Suprapubic skin (tissue), 4 donors: ENCODE measurements around the gene TMEM178B.

Source experiments
- EP300 ChIP-seq: sonication (generic); formaldehyde crosslinking; IDR thresholded peaks from one replicate; pipeline ENCODE4 v1.6.1; 2017; ENCODE audit warnings: antibody characterized with exemption
- POLR2A ChIP-seq, 2 donors: fragments of 450-650 bp; IDR thresholded peaks; one replicate each; pipeline ENCODE4 v1.6.1; 2017; ENCODE audit warnings: antibody characterized with exemption in 2 of 2, mild to moderate bottlenecking in 2 of 2, moderate library complexity in 2 of 2
- POLR2AphosphoS5 ChIP-seq, 3 donors: sonication (generic); formaldehyde crosslinking; IDR thresholded peaks; one replicate each; pipeline ENCODE4 v1.6.1; 2017; ENCODE audit warnings: antibody characterized with exemption in 3 of 3
- TF ChIP-seq, protein P1 (sequence below), 2 donors: fragments of 200-600 bp in 1 of 2; fragments of 450-650 bp in 1 of 2; sonication (generic) in 1 of 2; IDR thresholded peaks; one replicate each; pipeline ENCODE4 v1.5.1; 2016 to 2019; ENCODE audit warnings: antibody characterized with exemption in 2 of 2, mild to moderate bottlenecking in 1 of 2, moderate library complexity in 1 of 2

DNA sequence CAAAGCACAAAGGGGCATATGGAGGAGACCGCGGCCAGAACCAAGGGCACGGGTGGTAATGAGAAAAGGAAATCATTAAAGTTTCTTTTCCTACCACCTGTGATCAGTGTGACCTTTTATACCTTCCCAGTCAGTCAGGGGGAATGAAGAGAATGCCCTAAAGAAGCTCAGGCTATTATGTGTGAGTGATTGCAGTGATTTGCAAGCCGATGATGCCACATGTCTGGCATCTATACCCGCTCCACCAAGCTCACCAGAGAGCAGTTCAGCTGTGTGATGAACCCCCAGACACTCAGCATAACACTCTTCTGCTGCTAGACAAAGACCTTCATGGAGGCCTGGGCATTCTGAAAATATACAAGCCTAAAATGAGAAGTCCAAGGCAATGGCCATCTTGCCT, 371.1 kb downstream of the TMEM178B start:
- TF ChIP-seq EP300, result no peak
- TF ChIP-seq, protein P1, sequence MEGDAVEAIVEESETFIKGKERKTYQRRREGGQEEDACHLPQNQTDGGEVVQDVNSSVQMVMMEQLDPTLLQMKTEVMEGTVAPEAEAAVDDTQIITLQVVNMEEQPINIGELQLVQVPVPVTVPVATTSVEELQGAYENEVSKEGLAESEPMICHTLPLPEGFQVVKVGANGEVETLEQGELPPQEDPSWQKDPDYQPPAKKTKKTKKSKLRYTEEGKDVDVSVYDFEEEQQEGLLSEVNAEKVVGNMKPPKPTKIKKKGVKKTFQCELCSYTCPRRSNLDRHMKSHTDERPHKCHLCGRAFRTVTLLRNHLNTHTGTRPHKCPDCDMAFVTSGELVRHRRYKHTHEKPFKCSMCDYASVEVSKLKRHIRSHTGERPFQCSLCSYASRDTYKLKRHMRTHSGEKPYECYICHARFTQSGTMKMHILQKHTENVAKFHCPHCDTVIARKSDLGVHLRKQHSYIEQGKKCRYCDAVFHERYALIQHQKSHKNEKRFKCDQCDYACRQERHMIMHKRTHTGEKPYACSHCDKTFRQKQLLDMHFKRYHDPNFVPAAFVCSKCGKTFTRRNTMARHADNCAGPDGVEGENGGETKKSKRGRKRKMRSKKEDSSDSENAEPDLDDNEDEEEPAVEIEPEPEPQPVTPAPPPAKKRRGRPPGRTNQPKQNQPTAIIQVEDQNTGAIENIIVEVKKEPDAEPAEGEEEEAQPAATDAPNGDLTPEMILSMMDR (IDR thresholded peaks at IDR 0.05), result no peak
- TF ChIP-seq POLR2A (IDR thresholded peaks at IDR 0.05), result no peak
- no peak for TF ChIP-seq POLR2AphosphoS5 (IDR thresholded peaks at IDR 0.05)
